ENCODE measurements around the gene CEACAM7. TPM values are rescaled to one million over a fixed set of nuclear protein-coding genes. Genes with fewer than 3 reads are reported as not detected.
"Not testable (repeated sequence)": the region's sequence is repeated elsewhere in the genome, so short reads cannot be mapped to it uniquely, and the experiment has no call there.

The CEACAM7 gene
- total RNA-seq, 4 donors from 2014 or later, result 0.96 to 5.6 TPM; not detected in 2

DNA sequence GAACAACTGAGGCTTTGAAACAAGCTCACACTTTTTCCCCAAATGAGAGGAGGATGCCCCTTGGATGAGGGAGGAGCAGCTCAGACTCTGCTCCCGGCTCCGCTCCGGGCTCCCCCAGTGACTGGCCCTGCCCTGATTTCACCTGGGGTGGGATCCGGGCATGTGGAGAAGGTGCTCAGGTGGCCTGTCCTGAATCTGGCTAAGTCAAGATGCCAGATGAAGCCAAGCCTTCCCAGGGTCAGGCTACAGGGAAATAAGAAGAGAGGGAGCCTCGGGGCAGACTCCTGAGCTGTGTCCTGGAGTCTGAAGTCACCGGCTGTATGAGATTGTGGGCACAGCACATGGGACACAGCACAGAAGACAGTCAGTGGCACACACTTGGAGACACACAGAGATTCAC, 30.7 kb upstream of the CEACAM7 start:
- no peak for ATAC-seq
- H3K9me3 ChIP-seq, result no peaks in the 10 kb centered on the region
- 80 to 100% methylated on average over 1 to 2 of the region's 6 CpGs for WGBS, 2 donors (ENCODE audit: low coverage in 1 of 2)
- H3K27me3 ChIP-seq, result peaks cover 77% of the 10 kb centered on the region
- H3K27ac ChIP-seq, result no peak overlapping the region
- TF ChIP-seq POLR2A (IDR thresholded peaks at IDR 0.05) (no peak), EP300 (IDR thresholded peaks at IDR 0.05) (no peak), POLR2AphosphoS5 (IDR thresholded peaks at IDR 0.05) (no peak)
- no peaks in the 10 kb centered on the region for H3K36me3 ChIP-seq
- no peaks in the 10 kb centered on the region for H3K4me1 ChIP-seq
- H3K4me3 ChIP-seq, result no peak overlapping the region

DNA sequence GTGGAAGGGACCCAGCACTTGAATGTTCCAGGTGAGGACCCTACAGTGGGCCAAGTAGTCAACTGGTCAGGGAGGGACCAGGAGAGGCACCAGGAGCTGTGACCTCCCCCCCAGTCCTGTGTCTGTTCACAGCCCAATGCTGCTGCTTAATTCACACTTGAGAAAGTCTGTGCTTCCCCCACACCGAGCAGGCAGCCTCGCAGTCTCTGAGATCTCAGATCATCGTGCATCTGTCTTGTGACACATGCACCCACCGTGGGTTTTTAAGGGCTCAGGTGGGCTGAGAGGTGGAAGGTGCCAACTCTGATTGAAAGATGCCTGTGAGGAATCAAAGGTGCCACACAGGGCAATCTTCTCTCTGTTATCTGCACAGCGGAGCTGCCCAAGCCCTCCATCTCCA, 26.5 kb upstream of the CEACAM7 start:
- H3K27ac ChIP-seq, result no peak overlapping the region
- ATAC-seq, result no peak
- TF ChIP-seq POLR2A (IDR thresholded peaks at IDR 0.05), result no peak
- TF ChIP-seq POLR2AphosphoS5 (IDR thresholded peaks at IDR 0.05), result no peak
- no peak for TF ChIP-seq EP300 (IDR thresholded peaks at IDR 0.05)
- TF ChIP-seq, protein P1, sequence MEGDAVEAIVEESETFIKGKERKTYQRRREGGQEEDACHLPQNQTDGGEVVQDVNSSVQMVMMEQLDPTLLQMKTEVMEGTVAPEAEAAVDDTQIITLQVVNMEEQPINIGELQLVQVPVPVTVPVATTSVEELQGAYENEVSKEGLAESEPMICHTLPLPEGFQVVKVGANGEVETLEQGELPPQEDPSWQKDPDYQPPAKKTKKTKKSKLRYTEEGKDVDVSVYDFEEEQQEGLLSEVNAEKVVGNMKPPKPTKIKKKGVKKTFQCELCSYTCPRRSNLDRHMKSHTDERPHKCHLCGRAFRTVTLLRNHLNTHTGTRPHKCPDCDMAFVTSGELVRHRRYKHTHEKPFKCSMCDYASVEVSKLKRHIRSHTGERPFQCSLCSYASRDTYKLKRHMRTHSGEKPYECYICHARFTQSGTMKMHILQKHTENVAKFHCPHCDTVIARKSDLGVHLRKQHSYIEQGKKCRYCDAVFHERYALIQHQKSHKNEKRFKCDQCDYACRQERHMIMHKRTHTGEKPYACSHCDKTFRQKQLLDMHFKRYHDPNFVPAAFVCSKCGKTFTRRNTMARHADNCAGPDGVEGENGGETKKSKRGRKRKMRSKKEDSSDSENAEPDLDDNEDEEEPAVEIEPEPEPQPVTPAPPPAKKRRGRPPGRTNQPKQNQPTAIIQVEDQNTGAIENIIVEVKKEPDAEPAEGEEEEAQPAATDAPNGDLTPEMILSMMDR (IDR thresholded peaks at IDR 0.05), result no peak
- 47 to 100% methylated on average over 2 to 4 of the region's 5 CpGs for WGBS, 2 donors (ENCODE audit: low coverage in 1 of 2)
- H3K4me3 ChIP-seq, result no peak overlapping the region
- no peaks in the 10 kb centered on the region for H3K9me3 ChIP-seq
- H3K27me3 ChIP-seq, result peaks cover 67% of the 10 kb centered on the region
- H3K36me3 ChIP-seq, result no peaks in the 10 kb centered on the region
- no peaks in the 10 kb centered on the region for H3K4me1 ChIP-seq

DNA sequence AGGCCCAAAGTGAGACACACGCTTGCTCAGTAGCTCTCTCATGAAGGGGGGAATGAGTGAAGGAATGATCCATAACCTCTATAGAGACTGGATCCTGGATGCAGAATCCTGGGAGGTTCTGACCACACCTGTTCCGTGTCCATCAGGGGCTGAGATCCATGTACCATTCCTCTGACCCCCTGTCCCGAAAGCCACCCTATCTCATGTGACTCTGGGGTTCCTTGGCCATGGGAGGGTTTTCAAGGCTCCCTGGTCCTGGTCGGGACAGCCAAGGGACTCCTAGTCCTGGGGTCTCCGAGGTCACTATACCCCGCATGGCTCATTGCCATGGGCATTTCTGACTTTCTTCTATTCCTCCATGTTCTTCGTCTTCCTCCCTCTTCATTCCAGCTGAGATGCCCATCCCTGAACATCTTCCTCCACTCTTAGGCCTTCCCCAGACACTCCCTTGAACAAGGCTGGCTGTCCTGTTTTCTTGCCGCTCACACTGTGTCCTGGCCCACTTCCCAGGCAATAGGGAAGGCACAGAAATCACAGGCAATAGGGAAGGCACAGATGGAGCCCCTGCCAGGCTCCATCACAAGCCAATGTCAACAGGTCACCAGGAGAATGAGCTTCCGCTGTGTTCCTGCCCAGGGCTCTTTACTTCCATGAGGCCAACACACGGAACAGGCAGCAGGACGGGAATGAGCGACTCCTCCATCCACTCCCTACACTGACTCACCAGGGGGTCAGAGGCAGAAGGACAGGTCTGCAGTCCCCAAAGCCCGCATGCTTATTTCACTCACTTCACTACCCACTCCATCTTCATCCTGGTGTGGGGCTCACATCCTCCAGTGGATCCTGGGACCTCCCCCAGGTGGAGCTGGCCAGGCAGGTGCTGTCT, 23.5 kb upstream of the CEACAM7 start:
- 70 to 75% methylated on average over 6 to 8 of the region's 13 CpGs for WGBS, 2 donors (ENCODE audit: low coverage in 1 of 2)
- H3K27ac ChIP-seq, result no peak overlapping the region
- TF ChIP-seq POLR2AphosphoS5 (IDR thresholded peaks at IDR 0.05) (no peak), POLR2A (IDR thresholded peaks at IDR 0.05) (no peak), EP300 (IDR thresholded peaks at IDR 0.05) (no peak)
- TF ChIP-seq, protein P1 (IDR thresholded peaks at IDR 0.05), result no peak
- no peak overlapping the region for H3K4me3 ChIP-seq
- no peaks in the 10 kb centered on the region for H3K9me3 ChIP-seq
- no peaks in the 10 kb centered on the region for H3K4me1 ChIP-seq
- H3K27me3 ChIP-seq, result peaks cover 58% of the 10 kb centered on the region
- H3K36me3 ChIP-seq, result no peaks in the 10 kb centered on the region
- no peak for ATAC-seq

DNA sequence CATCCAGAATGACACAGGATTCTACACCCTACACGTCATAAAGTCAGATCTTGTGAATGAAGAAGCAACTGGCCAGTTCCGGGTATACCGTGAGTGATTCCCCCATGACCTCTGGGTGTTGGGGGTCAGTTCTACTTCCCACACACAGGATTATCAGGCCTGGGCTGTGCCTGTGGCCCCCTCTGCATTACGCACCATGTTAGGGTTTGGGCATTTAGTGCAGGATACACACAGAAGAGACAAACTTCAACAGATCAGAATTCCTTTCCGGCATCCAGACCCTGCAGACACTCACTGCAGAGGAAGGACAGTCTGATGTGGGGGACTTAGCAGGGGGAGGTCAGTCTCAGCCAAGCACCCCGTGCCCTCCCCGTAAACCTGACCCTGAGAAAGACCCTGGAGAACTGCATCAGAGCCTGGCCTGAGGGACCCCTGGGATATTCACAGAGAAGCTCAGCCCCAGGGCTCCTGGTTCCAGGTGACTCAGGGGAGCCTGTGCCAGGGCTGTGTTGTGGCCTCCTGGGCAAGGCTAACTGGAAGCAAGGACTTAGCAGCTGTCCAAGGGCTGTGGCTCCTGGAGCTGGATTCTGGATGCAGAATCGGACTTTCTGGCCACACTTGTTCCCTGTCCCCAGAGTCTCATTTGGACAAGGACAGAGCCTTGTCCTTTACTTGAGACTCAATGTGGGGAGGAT, 22.0 kb upstream of the CEACAM7 start:
- TF ChIP-seq, protein P1 (IDR thresholded peaks at IDR 0.05), result no peak
- TF ChIP-seq EP300 (IDR thresholded peaks at IDR 0.05), result no peak
- TF ChIP-seq POLR2AphosphoS5 (IDR thresholded peaks at IDR 0.05), result no peak
- no peak for TF ChIP-seq POLR2A (IDR thresholded peaks at IDR 0.05)
- H3K9me3 ChIP-seq, result no peaks in the 10 kb centered on the region
- H3K27ac ChIP-seq, result no peak overlapping the region
- no peaks in the 10 kb centered on the region for H3K4me1 ChIP-seq
- peaks cover 58% of the 10 kb centered on the region for H3K27me3 ChIP-seq
- H3K36me3 ChIP-seq, result no peaks in the 10 kb centered on the region
- no peak for ATAC-seq
- WGBS, 2 donors (ENCODE audit: low coverage in 1 of 2), result 70 to 75% methylated on average over 2 to 4 of the region's 8 CpGs
- no peak overlapping the region for H3K4me3 ChIP-seq

DNA sequence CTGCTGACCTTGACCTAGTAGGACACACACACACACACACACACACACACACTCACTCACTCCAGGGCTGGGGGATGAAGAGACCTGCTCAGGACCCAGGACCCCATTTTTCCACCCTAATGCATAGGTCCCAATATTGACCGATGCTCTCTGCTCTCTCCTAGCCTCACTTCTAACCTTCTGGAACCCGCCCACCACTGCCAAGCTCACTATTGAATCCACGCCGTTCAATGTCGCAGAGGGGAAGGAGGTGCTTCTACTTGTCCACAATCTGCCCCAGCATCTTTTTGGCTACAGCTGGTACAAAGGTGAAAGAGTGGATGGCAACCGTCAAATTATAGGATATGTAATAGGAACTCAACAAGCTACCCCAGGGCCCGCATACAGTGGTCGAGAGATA, 21.4 kb upstream of the CEACAM7 start:
- 84 to 100% methylated on average over 1 to 5 of the region's 8 CpGs for WGBS, 2 donors (ENCODE audit: low coverage in 1 of 2)
- H3K36me3 ChIP-seq, ATAC-seq, H3K27ac ChIP-seq, H3K4me1 ChIP-seq, H3K4me3 ChIP-seq, H3K9me3 ChIP-seq: not testable (repeated sequence)
- H3K27me3 ChIP-seq, result peaks cover 57% of the 10 kb centered on the region

All from gastroesophageal sphincter (tissue), 4 donors.